SIG-M5 (cell line): ENCODE results near the gene SULT4A1.

Source experiments
- DNase-seq: peaks from one replicate; lab custom pipeline; 2025; lab: John Stamatoyannopoulos, UW

SULT4A1 gene

DNA sequence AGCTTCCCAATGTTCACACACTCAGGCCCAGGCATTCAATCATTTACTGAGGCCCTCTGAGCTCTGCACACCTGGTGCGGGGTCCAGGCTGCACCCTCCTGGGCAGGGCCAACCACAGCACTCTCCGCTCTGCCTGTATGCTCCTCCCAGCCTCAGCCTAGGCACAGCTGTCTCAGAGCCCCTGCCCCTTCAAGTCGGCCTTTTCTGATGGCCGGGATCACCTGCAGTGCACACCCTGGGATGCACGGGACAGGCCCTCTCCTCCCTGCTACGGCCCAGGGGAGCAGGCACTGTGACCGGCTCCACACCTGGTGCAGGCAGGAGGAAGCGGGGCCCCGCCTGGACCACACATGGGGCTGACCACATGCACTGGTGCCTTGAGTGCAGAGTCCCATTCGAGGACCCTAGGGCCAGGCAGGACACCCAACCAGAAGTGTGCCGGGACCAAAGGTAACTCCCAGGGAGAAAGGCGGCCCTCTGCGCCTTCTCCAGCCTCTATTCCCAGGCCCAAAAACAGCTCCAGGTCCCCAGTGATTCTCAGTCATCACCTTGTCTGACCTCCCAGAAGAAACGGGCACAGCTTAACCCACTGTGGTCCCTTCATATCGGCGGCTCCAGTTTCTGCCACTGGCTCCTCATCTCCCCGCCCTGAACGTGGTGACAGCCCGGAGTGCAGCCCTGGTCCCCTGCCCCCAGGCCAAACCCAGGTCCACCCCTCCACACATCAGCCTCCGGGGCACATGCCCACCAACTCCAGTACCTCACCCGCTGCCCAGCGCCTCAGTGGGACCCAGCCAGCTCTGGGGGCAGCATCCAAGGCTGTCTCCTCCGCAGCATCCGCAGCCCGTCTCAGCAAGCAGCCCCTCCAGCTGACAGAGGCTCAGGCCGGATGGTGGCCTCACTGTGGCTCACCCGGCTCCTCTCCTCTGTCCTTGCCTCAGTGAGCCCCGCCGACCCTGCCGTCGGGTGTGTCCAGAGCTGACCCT is 17.5 kb downstream of the SULT4A1 start:
- DNase-seq, result no peak

DNA sequence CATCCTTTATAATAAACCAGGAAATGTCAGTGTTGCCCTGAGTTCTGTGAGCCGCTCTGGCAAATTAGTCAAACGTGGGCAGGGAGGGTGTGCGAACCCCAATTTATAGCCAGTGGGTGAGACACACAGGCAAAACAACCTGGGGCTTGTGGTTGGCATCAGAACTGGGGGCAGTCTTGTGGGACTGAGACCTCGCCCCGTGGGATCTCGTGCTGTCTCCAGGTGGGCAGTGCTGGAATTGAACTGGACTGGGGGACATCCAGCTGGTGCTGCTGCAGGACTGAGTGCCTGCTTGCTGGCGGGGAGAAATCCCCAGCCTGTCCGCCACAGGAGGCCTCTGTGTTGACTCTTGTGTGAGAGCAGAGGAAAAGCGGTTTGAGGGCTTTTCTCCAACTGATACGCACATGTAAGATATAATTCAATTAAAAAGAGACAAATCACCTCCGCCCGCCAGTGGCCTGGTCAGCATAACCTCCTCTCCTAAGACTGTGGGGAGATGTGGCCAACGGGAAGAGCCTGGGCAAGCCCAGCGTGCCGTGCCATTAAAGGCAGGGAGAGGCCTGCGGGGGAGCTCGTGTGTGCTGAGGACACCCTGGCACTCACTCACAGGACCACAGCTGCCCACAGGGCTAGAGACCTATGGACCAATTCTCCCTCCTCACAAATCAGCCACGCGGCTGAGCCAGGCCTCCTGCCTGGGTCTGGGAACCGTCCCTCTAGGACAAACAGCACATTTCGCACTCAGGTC is 18.4 kb downstream of the SULT4A1 start:
- no peak for DNase-seq

DNA sequence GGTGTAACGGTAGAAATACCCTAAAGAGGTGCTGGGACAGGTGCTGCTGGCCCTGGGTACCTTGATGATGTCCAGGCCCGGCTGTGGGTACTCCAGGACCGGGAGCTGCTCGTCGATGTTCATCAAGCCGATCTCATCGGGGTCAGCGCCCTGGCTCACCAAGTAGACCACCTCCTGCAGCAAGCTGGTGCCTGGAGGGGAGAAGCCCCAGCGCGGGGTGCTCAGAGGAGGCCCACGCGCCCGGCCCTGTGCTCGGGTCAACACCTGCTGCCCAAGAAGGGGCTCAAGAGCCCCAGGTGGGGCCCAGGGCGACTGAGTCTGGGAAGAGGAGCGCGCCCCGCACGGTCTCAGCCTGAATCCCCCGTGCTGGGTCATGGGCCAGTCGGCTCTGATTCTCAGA is 20.6 kb downstream of the SULT4A1 start:
- no peak for DNase-seq

DNA sequence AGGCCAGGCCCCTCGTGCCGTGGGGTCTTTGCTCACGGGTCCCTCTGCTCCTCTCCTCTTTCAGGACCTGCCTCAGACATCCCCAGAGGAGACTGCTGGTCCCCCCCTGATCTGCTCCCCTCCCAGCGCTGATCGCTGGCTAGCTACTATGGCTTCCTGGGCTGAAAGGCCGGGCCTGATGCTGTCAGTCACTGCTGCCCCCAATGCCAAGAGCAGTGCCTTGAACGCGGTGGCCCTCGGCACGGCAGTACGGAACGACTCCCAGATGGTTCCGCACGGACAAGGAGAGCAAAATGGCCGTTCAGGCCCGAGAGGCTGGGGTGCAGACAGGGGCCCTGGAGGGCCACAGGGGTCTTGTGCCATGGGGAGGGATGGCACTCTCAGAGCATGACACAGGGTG is 21.5 kb downstream of the SULT4A1 start:
- no peak for DNase-seq

DNA sequence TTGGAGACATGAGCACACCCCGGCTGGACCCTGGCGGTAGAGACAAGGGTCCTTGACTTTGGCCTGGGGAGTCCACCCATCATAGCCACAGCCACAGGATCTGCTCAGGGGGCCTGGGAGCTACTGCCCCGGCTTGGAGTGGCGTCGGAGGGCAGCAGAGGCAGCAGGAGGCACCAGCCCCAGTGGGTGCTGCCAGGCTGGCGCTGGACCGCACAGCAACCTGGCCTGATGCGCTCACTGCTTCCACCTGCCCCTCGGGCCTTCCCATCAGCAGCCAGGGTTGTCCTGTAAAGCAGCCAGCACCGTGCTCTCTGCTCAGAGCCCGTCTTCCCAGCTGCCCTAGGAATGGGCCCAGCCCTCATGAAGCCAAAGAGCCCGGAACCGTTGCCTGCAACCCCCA is 21.9 kb downstream of the SULT4A1 start:
- no peak for DNase-seq

DNA sequence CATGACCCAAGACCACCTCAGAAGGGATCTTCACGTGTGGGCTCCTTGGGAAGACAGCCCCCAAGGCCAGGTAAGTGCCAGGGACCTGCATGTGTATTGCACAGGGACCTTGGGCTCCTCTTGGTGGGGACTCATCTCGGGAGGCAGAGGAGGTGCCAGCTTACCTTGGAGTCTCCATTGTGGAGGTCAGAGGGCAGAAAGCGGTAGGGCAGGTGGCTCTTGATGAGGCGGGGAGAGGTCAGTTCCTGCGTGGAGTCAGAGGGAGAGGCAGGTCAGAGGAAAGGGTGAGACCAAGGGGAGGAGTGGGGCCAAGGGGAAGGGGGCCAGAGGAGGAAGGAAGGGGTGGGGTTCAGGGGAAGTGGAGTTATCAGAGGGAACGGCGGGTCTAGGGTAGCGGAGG is 22.5 kb downstream of the SULT4A1 start:
- DNase-seq, result no peak

DNA sequence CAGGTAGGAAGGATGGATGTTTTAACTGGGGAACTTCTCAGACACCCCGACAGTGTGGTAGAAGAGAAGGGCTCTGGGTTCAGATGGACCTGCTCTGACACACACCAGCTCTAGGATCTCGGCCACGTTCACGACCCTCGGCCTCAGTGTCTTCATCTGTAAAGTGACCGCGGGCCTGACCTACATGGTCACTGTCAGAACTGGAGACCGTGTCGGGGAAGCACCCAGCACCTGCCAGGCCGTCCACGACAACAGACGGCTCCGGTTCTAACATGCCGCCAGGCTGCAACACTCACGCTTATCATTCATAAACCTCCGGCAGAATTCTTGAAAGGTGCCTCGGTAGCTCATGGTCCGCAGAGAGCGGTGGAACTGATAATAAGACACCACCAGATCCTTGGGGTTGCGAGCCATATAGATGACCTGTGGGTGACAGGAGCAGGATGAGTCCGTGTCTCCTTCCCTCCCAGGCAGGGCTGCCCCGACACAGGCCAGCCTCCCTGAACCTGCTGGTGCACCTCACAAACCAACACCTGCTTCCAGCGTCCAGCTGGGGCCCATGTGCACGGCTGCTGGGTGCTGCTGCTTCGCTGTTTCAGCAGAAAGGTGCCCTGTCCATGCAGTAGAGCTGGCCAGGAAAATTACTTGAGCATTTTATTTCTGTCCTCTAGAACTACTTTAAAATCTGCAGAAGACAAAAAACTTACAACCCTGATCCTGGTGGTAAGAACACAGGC is 23.6 kb downstream of the SULT4A1 start:
- no peak for DNase-seq

DNA sequence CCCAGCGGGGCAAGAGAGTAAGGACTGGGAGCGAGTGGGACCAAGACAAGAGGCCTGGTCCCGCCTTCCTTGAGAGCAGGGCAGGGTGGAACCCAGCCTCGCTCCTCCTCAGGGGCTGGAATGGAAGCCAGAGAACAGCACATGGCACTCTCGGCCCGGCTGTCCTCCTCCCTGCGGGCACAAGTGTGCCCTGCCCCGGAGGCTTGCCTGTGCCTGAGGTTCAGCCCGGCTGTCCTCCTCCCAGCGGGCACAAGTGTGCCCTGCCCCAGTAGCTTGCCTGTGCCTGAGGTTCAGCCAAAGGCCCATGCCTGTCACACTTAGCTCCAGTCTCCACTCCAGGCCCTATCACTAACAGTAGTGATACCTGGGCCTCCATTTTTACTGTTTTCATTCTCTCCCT is 24.2 kb downstream of the SULT4A1 start:
- DNase-seq, result no peak

DNA sequence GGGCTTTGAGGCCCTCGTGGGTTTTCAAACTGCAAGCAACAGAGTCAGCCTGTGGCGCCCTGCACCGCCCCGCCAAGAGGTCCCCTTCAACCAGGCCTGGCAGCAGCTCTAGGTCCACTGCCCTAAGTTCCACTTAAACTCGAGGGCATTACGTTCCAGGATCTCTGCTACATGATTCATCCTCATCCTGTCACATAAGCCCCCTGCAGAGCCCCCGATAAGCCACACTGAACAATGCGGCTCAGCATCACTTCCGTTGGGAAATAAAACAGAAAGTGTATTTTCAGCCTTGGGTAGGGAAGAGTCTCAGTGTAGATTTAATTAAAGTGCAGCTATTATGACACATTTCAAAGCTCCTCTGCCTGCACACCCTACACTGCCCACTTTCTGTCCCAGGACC is 24.6 kb downstream of the SULT4A1 start:
- DNase-seq, result no peak

DNA sequence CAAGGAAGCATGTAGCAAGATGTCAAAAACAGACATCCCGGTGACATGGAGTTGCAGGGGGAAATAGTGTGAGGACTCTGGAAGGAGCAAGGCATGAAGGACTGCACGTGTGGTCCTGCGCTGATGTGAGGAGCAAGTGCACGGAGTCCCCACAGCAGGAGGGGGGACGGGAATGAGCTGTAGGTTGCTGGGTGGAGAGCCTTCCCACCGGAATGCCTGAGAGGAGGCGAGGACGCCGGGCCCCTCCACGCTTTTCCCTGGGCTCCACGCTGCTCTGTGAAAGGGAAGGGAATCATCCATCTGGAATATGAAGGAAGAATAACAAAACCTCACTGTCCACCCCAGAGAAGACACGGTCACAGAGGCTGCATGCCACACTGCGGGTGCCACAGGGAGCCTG is 26.6 kb downstream of the SULT4A1 start:
- DNase-seq, result no peak

DNA sequence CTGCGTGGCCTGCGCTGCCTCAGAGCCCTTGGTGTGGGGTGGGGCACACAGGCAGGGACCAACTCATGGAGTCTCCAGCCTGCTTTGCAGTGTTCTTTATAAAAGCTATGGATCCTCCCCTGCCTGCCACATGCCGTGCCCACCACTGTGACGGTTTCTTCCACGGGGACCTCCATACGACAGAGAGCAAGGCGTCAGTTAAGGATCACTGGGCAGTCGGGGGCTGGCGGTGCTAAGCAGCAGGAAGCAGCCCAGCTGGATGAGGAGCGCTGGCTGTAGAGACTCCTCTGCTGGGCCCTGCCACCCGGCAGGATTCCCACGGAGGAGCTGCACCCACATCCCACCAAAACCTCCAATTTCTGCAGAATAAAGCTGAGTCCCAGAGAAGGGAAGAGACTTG is 27.1 kb downstream of the SULT4A1 start:
- no peak for DNase-seq

DNA sequence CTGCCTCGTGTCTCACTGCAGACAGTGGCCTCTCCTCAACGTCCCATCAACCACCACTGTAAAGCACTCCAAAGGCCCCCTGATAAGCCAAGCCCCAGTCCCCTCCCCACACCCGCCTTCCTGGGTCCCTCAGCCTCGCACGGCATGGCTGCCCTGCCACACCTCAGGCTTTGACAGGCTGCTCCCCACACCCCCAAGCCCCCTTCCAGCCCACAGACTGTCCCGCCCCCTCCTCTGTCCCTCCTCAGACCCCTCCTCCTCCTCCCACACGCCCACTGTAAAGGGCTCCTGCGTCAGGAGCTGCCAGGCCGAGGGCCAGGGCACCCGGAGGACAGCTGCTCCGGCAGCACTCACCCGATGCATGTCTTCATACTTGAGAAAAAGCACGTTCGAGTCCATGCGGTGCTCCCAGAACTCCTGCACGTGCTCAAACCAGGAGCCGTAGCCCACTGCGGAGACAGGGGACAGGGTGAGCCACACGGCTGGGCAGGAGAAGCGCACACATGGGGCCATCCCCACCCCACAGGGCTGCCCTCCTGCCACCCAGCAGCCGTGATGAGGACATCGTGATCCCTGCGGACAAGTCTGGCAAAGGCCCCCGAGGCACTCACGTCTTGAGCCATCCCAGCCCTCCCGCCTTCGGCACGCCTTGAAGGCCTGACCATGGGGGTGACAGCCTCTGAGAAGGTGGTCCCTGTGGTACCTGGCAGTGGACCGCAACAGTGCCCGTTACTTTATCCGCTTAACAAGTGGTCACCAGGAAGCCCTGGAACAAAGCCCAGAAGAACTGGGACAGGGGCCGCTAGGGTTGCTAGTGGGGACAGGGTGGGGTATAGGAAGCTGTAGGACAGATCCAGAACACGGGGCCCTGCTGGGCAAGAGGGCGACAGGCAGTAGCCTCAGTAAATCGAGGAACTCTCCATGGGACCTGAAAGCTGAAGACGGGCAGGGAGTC is 28.8 kb downstream of the SULT4A1 start:
- DNase-seq, result no peak

DNA sequence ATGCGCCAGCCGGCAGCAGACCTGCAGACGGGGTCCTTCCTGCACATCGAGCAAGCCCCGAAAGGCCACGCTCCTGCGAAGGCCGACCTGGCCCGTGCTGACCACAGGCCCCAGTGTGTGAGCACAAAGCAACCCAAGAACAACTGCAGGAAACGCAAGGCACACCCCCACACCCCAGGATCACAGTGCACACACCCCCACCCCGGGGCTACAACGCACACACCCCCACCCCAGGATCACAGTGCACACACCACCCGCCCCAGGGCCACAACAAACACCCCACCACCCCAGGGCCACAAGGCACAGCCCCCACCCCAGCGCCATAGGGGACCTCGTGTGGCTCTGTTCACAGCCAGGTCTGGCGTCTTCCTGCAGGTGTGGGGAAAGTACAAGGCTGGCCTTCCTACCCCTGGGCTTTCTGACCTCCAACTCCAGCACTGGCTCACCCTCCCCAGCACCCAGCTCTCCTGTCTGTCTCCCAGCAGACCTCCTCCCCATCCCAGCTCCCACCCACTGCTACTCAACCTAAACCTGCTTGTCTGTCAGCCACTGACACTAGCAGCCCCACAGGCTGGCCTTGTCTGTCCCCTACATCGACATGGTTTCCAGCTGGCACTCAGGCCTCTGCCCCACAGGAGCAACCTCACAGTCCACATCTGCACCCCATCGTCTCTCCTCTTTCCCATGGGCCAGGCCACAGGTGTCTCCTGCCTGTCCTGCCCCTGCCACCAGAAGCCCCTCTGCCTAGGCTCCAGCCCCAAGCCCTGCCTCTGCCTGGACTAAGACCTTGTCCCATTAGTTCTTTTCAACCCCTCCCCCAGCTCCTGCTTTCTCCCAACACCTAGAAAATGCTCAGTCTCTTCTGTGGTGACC is 29.7 kb downstream of the SULT4A1 start:
- no peak for DNase-seq

DNA sequence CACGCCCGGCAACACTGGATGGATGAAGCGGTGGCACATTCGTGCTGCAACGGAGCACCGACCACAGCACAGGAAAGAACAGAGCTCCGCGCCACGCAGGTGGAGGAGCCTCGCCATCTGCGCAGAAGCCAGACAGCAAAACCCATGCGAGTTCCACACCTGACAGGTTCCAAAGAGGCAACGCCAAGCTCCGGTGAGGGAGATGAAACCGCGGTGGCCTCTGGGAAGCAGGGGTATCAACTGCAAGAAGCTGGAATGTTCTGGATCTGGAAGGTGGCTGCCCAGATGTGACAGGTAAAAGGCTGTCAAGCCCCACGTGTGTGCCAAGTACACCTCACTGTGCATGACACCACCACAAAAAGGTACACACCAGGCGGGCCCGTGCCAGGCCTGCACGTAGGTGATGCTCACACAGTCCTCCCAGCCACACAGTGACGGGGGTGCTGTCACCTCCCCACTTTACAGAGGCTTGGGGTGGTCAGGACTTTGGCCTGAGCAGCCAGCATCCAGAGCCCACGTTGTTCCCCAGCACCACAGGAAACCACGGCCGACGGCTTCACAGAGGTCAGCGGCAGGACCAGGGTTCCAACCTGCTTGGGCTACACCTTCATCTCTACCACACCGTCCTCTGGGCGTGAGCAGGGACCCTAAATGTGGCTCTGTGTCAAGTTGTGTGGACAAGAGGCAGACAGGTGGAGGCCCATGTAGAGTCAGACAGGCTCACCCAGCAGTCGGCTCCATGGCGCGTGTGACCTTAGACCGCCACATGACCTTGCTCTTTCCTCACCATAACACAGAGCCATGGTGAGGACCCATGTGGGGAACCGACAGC is 30.5 kb downstream of the SULT4A1 start:
- no peak for DNase-seq

DNA sequence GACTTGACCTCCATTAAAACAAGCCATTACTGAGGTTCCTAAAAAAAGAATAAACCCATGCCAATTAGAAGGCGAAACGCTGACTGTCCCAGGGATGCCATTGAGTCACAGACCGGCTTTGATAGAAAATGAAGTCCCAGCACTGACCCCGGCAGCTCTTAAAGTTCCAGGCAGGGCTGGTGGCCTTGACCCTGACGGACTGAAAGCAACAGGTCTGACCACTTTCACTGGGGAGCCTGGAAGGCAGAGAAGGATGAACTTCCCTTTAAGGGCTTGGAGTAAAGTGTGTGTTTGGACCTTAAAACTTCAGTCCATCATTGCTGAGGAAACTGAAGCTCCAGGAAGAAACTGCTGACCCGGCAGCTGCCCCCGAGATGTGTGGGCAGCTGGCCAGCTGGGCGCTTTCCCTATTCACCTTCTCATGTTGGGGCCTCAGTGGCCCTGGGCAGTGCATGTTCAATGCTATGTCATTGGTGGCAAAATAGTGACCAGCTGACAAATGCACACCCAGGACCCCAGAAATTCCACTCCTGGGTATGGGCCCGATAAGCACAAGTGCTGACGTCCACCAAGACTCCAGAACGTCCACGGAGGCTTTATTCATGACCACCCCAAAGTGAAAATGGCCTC is 31.3 kb downstream of the SULT4A1 start:
- DNase-seq, result no peak

DNA sequence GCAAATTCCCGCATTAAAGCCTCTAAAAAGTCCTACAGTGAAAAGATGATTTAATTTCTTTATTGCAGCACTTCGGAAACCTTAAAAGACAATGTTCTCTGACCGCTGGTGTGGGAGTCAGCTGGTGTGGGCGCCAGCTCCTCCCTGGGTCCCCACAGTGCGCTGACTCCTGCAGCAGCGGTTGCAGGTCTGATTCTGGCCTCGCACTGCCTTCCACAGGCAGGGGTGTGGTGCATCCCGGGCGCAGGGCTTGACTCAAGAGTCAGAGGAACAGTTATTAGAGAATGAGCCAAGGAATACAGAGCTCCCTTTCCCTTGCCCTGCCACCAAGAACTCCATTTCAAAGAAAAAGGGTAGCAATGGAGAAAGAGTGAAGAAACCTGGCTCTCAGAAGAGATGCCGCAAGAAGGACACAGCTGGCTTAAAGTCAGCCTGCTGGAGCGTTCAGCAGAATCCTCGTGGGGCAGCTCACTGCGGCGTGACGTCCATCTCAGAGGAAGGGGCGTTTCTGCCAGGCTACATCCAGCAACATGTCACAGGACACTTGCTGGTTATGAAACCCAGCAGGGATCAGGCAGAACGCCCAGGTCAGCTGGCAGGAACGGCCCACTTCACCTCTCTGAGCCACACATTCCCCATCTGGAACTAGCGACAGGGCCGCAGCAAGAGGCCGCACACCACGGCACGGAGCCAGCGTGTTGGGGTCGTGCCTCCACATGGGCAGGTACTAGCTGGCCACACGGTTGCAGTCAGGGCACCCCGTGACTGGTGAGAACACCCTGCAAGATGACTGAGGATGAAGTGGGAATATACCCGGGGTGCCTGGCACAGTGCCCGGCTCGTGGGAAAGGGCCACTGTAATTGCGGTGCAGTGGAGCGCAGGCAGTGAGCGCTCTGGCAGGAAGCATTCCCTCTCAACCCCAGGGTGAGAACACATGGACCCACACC is 32.1 kb downstream of the SULT4A1 start:
- DNase-seq, result no peak

DNA sequence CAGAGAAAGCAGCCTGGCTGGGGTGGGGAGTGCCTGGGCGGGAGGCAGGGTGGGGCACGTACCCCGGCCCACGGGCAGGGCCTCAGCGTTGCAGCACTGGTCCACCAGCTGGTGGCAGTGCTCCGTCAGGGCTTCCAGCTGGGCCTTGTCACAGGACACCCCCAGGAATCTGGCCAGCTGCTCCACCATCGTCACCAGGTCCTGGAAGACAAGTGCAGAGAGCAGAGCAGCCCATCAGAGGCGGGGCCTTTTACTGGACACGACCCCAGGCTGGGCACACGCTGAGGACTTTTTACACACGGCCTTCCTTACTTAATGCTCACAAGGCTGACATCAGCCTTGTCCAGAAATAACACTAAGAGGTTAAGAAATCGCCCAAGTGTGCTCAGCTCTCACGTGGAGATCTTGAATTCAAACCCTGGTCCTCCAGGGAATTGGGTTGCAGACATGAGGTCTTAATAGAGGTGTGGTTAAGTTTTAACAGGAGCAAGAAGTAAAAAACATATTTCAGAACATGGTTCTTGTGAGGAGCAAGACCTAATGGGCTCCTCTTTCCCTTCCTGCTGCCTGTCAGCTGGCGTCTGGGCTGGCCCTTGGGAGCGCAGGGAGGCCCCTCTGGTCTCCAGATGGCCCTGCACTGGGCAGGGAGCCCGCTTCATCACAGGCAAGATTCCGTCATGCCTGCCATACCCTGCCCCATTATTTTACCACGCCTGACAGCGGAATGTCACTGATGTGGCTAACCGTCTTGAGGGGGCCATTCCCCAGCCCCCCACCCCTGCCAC is 33.1 kb downstream of the SULT4A1 start:
- no peak for DNase-seq
